Bronchial epithelial cell (primary cell): ENCODE results near the gene FAM107B. TPM values are rescaled to one million over a fixed set of nuclear protein-coding genes. Genes with fewer than 3 reads are reported as not detected.

Experiments
- DNase-seq: peaks from one replicate; pipeline ENCODE4 v3.0.0-alpha.2; 2010; ENCODE audit warnings: low read depth
- FAIRE-seq: peaks from 2 replicates; lab custom pipeline; 2011; peaks lifted over from hg19 to GRCh38; lab: Jason Lieb, UNC
- H3K27me3 ChIP-seq: 2 replicates; pipeline ENCODE4 v1.5.1; 2011; ENCODE audit warnings: low read length; ENCODE audit not compliant: control insufficient read depth, insufficient read depth
- H3K36me3 ChIP-seq: 2 replicates; pipeline ENCODE4 v1.5.1; 2011; ENCODE audit warnings: low read length; ENCODE audit not compliant: control insufficient read depth, insufficient read depth
- H3K4me3 ChIP-seq: 2 replicates; pipeline ENCODE4 v1.5.1; 2011; ENCODE audit warnings: mild to moderate bottlenecking, low read depth, low read length, control low read depth
- CTCF ChIP-seq: IDR thresholded peaks from 2 replicates; pipeline ENCODE4 v1.5.1; 2011; ENCODE audit warnings: mild to moderate bottlenecking, moderate library complexity, low read length, control low read depth, inconsistent platforms; ENCODE audit not compliant: insufficient read depth, severe bottlenecking
- total RNA-seq: library from RNA; depleted of rRNA; stranded (reverse); fragments of >200 nt; gene quantifications from 2 replicates; pipeline ENCODE4 v1.2.1, GENCODE V29; 2014

FAM107B gene
- total RNA-seq, 1 donor from 2014 or later, result 18.7 TPM

- TF ChIP-seq CTCF, result no peak
- Histone ChIP-seq H3K27me3 (no peaks in the 10 kb centered on the region), H3K4me3 (no peak overlapping the region), H3K36me3 (no peaks in the 10 kb centered on the region)
- FAIRE-seq (no peak), DNase-seq (peak; percentile 49)
Observed at GRCh38 chr10:14500172-14500765, 274.4 kb downstream of the FAM107B start.

- H3K36me3 ChIP-seq, result no peaks in the 10 kb centered on the region
- H3K4me3 ChIP-seq, result no peak overlapping the region
- FAIRE-seq (no peak), DNase-seq (no peak)
- H3K27me3 ChIP-seq, result no peaks in the 10 kb centered on the region
- TF ChIP-seq CTCF, result no peak
Observed at GRCh38 chr10:14499601-14499904, 275.1 kb downstream of the FAM107B start.

DNA sequence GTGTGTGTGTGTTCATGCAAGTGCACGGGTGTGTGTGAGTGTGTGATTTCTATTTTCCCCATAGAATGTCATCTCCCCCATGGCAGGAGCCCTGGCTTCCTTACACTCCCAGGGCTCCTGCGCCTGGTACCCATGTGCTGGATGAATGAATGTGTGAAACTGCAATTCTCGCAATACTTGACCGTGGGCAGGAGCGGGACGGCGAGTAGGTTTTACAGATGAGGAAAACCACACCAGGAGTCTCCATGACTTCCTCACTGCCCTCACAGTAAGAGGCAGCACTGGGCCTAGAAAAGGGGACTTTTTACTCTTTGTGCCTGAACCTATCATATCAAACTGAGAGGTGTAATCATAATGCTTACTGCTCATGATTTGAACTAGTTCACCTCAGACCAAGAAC is 276.4 kb downstream of the FAM107B start:
- TF ChIP-seq CTCF, result no peak
- DNase-seq (no peak), FAIRE-seq (no peak)
- Histone ChIP-seq H3K27me3 (no peaks in the 10 kb centered on the region), H3K4me3 (no peak overlapping the region), H3K36me3 (no peaks in the 10 kb centered on the region)

DNA sequence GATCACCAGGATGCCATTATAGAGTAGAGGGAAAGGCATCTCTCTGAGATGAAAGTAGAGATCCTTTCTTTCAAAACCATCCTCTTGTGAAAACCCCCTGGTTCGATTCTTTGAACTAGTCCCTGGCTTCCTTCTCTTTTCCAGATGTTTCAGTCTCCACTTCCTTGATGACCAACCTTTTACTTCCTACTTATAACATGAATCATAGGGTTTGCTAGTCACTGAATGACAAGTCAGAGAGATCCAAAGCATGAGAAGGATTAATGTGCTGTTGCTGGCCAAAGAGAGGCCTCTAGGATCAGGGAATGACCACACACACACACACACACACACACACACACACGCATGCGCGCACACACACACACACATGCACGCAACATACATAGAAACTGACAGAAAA is 282.9 kb downstream of the FAM107B start:
- TF ChIP-seq CTCF, result no peak
- FAIRE-seq (no peak), DNase-seq (peak; percentile 54)
- H3K4me3 ChIP-seq, result no peak overlapping the region
- H3K36me3 ChIP-seq, result no peaks in the 10 kb centered on the region
- no peaks in the 10 kb centered on the region for H3K27me3 ChIP-seq

- FAIRE-seq (no peak), DNase-seq (no peak)
- Histone ChIP-seq H3K4me3 (no peak overlapping the region), H3K27me3 (no peaks in the 10 kb centered on the region), H3K36me3 (no peaks in the 10 kb centered on the region)
- TF ChIP-seq CTCF, result no peak
Observed at GRCh38 chr10:14489522-14490177, 285.0 kb downstream of the FAM107B start.

GRCh38 chr10:14487488-14487883 is 287.2 kb downstream of the FAM107B start:
- FAIRE-seq (no peak), DNase-seq (peak; percentile 22)
- Histone ChIP-seq H3K27me3 (no peaks in the 10 kb centered on the region), H3K36me3 (no peaks in the 10 kb centered on the region), H3K4me3 (no peak overlapping the region)
- TF ChIP-seq CTCF, result no peak
